Measurements from ENCODE around the gene ARF4. TPM values are rescaled to one million over a fixed set of nuclear protein-coding genes. Genes with fewer than 3 reads are reported as not detected.
A peak's percentile ranks its signal among the peaks of the same experiment; 100 is the strongest.

The ARF4 gene
- total RNA-seq, 3 donors from 2014 or later (not counting 1 experiment from before 2014, with no cell fraction given): 88.0 to 132 (median 89.6) TPM

DNA sequence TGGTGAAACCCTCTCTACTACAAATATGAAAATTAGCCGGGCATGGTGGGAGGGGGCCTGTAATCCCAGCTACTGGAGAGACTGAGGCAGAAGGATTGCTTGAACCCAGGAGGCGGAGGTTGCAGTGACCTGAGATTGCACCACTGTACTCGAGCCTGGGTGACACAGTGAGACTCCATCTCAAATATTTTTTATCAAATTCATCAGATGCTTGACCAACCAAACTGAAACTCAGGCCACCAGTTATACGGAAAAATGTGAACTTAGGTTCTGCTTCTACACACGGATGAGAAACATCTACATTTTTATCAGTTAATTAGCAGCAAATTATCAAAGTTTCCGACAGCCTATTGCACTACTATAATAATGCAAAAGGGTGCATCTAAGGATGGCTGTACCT is 4.8 kb downstream of the ARF4 start:
- Histone ChIP-seq H3K36me3 (ENCODE audit: control insufficient read depth, insufficient read depth, low read length) (no peaks in the 10 kb centered on the region), H3K27ac (ENCODE audit: low read length) (no peak overlapping the region), H3K4me3 (ENCODE audit: low read length) (no peak overlapping the region), H3K9me3 (ENCODE audit: control insufficient read depth, insufficient read depth, low read length) (no peaks in the 10 kb centered on the region), H3K27me3 (ENCODE audit: control insufficient read depth, insufficient read depth, low read length) (no peaks in the 10 kb centered on the region), H3K4me1 (ENCODE audit: control insufficient read depth, insufficient read depth, low read length) (peaks cover 13% of the 10 kb centered on the region)
- DNase-seq (no peak), ATAC-seq (no peak)
- TF ChIP-seq, protein P1, sequence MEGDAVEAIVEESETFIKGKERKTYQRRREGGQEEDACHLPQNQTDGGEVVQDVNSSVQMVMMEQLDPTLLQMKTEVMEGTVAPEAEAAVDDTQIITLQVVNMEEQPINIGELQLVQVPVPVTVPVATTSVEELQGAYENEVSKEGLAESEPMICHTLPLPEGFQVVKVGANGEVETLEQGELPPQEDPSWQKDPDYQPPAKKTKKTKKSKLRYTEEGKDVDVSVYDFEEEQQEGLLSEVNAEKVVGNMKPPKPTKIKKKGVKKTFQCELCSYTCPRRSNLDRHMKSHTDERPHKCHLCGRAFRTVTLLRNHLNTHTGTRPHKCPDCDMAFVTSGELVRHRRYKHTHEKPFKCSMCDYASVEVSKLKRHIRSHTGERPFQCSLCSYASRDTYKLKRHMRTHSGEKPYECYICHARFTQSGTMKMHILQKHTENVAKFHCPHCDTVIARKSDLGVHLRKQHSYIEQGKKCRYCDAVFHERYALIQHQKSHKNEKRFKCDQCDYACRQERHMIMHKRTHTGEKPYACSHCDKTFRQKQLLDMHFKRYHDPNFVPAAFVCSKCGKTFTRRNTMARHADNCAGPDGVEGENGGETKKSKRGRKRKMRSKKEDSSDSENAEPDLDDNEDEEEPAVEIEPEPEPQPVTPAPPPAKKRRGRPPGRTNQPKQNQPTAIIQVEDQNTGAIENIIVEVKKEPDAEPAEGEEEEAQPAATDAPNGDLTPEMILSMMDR (IDR thresholded peaks at IDR 0.05): no peak
- intact Hi-C loops (cut with micrococcal nuclease): no loop called here
- Mint-ChIP-seq H3K36me3 (no peaks in the 10 kb centered on the region), H3K4me3 (no peak overlapping the region), H3K27me3 (ENCODE audit: low read depth in 2 of 2) (no peaks in the 10 kb centered on the region), H3K9me3 (no peaks in the 10 kb centered on the region), H3K27ac (peak overlapping the region; percentile 50 to 60), H3K4me1 (peaks cover 41 to 50% of the 10 kb centered on the region in 2 donors)
- WGBS (ENCODE audit: insufficient coverage): 77% methylated on average over 6 of the region's 6 CpGs

DNA sequence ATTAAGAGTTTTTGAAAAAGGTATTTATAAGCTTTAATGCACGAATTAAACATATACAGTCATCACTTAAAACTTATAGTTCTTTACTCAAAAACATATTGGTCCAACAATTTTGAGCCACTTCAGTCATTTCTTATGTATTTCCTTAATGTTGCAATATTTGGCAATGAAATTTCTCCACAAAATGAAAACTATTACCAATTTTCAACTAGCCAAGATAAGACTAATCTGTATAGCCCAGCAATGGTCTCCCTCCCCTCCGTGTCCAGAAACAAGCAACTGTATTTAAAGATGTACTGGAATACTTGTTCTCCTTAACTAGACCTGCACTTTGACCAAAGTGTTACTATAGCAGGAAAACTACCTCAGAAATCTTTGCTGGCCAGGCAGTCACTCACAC is 9.2 kb downstream of the ARF4 start:
- Histone ChIP-seq H3K4me1 (ENCODE audit: control insufficient read depth, insufficient read depth, low read length) (no peaks in the 10 kb centered on the region), H3K27ac (ENCODE audit: low read length) (no peak overlapping the region), H3K36me3 (ENCODE audit: control insufficient read depth, insufficient read depth, low read length) (peaks cover 11% of the 10 kb centered on the region), H3K4me3 (ENCODE audit: low read length) (no peak overlapping the region), H3K9me3 (ENCODE audit: control insufficient read depth, insufficient read depth, low read length) (no peaks in the 10 kb centered on the region), H3K27me3 (ENCODE audit: control insufficient read depth, insufficient read depth, low read length) (no peaks in the 10 kb centered on the region)
- Mint-ChIP-seq H3K9me3 (no peaks in the 10 kb centered on the region), H3K36me3 (no peaks in the 10 kb centered on the region), H3K27me3 (ENCODE audit: low read depth in 2 of 2) (no peaks in the 10 kb centered on the region), H3K27ac (no peak overlapping the region), H3K4me3 (no peak overlapping the region), H3K4me1 (peaks cover 25 to 28% of the 10 kb centered on the region in 2 donors)
- ATAC-seq: no peak
- no peak for DNase-seq
- TF ChIP-seq, protein P1 (IDR thresholded peaks at IDR 0.05): no peak
- intact Hi-C loops (cut with micrococcal nuclease): no loop called here
- 92% methylated on average over 1 of the region's 2 CpGs for WGBS (ENCODE audit: insufficient coverage)

DNA sequence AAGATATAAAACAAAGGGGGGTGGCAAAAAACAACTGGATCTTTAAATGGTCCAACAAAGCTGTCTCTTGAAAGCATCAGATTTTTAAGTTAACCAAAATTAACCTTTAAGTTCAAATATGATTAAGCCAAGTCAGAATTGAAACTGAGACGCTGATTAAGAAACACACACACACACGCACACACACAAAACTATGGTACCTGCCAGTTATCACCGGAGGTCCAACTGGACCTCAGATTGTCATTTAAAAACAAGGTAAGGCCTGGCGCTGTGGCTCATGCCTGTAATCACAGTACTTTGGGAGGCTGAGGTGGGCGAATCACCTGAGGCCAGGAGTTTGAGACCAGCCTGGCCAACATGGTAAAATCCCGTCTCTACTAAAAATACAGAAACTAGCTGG is 10.4 kb downstream of the ARF4 start:
- intact Hi-C loops (cut with micrococcal nuclease): no loop called here
- Histone ChIP-seq H3K4me3 (ENCODE audit: low read length) (no peak overlapping the region), H3K27ac (ENCODE audit: low read length) (no peak overlapping the region), H3K4me1 (ENCODE audit: control insufficient read depth, insufficient read depth, low read length) (no peaks in the 10 kb centered on the region), H3K9me3 (ENCODE audit: control insufficient read depth, insufficient read depth, low read length) (no peaks in the 10 kb centered on the region), H3K27me3 (ENCODE audit: control insufficient read depth, insufficient read depth, low read length) (no peaks in the 10 kb centered on the region), H3K36me3 (ENCODE audit: control insufficient read depth, insufficient read depth, low read length) (peaks cover 15% of the 10 kb centered on the region)
- H3K9me3 Mint-ChIP-seq: no peaks in the 10 kb centered on the region
- H3K36me3 Mint-ChIP-seq: no peaks in the 10 kb centered on the region
- H3K27ac Mint-ChIP-seq: peak overlapping the region; percentile 48 to 56
- DNase-seq (no peak), ATAC-seq (no peak)
- H3K4me1 Mint-ChIP-seq: peaks cover 19 to 23% of the 10 kb centered on the region in 2 donors
- WGBS (ENCODE audit: insufficient coverage): 77% methylated on average over 6 of the region's 6 CpGs
- TF ChIP-seq, protein P1 (IDR thresholded peaks at IDR 0.05): no peak
- no peaks in the 10 kb centered on the region for H3K27me3 Mint-ChIP-seq (ENCODE audit: low read depth in 2 of 2)
- H3K4me3 Mint-ChIP-seq: no peak overlapping the region

DNA sequence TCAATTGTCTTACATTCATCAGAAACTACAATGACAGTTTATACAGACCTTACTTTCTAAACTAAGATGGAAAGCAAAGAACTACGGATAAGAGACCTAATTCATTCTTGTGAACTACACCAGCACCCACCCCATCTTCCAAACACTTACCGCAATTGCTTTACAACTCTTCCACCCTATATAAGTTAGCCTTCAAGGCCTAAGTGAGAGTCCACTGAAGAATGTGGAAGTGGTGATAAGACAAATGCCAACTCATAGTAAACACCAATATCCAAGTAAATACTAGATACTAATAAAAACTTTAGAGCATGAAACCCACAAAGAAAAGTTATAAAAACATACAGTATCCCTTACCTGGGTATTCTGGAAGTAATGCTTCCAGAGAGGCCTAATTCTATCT is 13.6 kb downstream of the ARF4 start:
- no peaks in the 10 kb centered on the region for H3K9me3 Mint-ChIP-seq
- DNase-seq (no peak), ATAC-seq (no peak)
- no peak overlapping the region for H3K4me3 Mint-ChIP-seq
- TF ChIP-seq, protein P1 (IDR thresholded peaks at IDR 0.05): no peak
- Histone ChIP-seq H3K4me3 (ENCODE audit: low read length) (no peak overlapping the region), H3K36me3 (ENCODE audit: control insufficient read depth, insufficient read depth, low read length) (peaks cover 20% of the 10 kb centered on the region), H3K9me3 (ENCODE audit: control insufficient read depth, insufficient read depth, low read length) (no peaks in the 10 kb centered on the region), H3K27ac (ENCODE audit: low read length) (no peak overlapping the region), H3K4me1 (ENCODE audit: control insufficient read depth, insufficient read depth, low read length) (no peaks in the 10 kb centered on the region), H3K27me3 (ENCODE audit: control insufficient read depth, insufficient read depth, low read length) (no peaks in the 10 kb centered on the region)
- H3K36me3 Mint-ChIP-seq: no peaks in the 10 kb centered on the region
- peaks cover 15 to 18% of the 10 kb centered on the region in 2 donors for H3K4me1 Mint-ChIP-seq
- no peaks in the 10 kb centered on the region for H3K27me3 Mint-ChIP-seq (ENCODE audit: low read depth in 2 of 2)
- intact Hi-C loops (cut with micrococcal nuclease): no loop called here
- WGBS (ENCODE audit: insufficient coverage): 100% methylated on average over 1 of the region's 2 CpGs
- peak overlapping the region; percentile 15 to 58 for H3K27ac Mint-ChIP-seq
